HEK293 (cell line): Measurements from ENCODE around the gene SLC9C2.

ENCODE experiments used
- CTCF ChIP-seq: fragments of 450-650 bp; formaldehyde crosslinking; IDR thresholded peaks from 2 replicates; pipeline ENCODE4 v1.5.1; 2016; ENCODE audit warnings: missing biosample characterization, missing genetic modification characterization
- ZNF138 ChIP-seq: fragments of 450-650 bp; formaldehyde crosslinking; IDR thresholded peaks from 2 replicates; pipeline ENCODE4 v1.5.1; 2016; ENCODE audit warnings: missing biosample characterization, missing genetic modification characterization, borderline replicate concordance
- ZNF416 ChIP-seq: fragments of 450-650 bp; formaldehyde crosslinking; IDR thresholded peaks from 2 replicates; pipeline ENCODE4 v1.5.1; 2016; ENCODE audit warnings: missing biosample characterization, missing genetic modification characterization
- ZNF473 ChIP-seq: fragments of 450-650 bp; formaldehyde crosslinking; IDR thresholded peaks from 2 replicates; pipeline ENCODE4 v1.5.1; 2017; ENCODE audit warnings: missing biosample characterization, missing genetic modification characterization
- ZNF48 ChIP-seq: fragments of 450-650 bp; formaldehyde crosslinking; IDR thresholded peaks from 2 replicates; pipeline ENCODE4 v1.5.1; 2016; ENCODE audit warnings: missing biosample characterization, missing genetic modification characterization
- ZNF548 ChIP-seq: fragments of 450-650 bp; formaldehyde crosslinking; IDR thresholded peaks from 2 replicates; pipeline ENCODE4 v1.5.1; 2016; ENCODE audit warnings: missing biosample characterization, missing genetic modification characterization
- ZNF571 ChIP-seq: fragments of 450-650 bp; formaldehyde crosslinking; IDR thresholded peaks from 2 replicates; pipeline ENCODE4 v1.5.0; 2017; ENCODE audit warnings: missing biosample characterization, missing genetic modification characterization
- TF ChIP-seq, protein P1 (sequence below): sonication (generic); formaldehyde crosslinking; IDR thresholded peaks from 2 replicates; pipeline ENCODE4 v1.8.1; 2022; ENCODE audit warnings: mild to moderate bottlenecking, moderate library complexity, missing genetic modification reagents
- TF ChIP-seq, protein P2 (sequence below): IDR thresholded peaks from 2 replicates; pipeline ENCODE4 v1.6.1; 2011; ENCODE audit warnings: mild to moderate bottlenecking, low read depth, low read length, borderline replicate concordance

GRCh38 chr1:173454966-173455524, 147.8 kb downstream of the SLC9C2 start:
- TF ChIP-seq, protein P1, sequence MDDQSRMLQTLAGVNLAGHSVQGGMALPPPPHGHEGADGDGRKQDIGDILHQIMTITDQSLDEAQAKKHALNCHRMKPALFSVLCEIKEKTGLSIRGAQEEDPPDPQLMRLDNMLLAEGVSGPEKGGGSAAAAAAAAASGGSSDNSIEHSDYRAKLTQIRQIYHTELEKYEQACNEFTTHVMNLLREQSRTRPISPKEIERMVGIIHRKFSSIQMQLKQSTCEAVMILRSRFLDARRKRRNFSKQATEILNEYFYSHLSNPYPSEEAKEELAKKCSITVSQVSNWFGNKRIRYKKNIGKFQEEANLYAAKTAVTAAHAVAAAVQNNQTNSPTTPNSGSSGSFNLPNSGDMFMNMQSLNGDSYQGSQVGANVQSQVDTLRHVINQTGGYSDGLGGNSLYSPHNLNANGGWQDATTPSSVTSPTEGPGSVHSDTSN (CRISPR knock-in tag): no peak
- TF ChIP-seq, protein P2, sequence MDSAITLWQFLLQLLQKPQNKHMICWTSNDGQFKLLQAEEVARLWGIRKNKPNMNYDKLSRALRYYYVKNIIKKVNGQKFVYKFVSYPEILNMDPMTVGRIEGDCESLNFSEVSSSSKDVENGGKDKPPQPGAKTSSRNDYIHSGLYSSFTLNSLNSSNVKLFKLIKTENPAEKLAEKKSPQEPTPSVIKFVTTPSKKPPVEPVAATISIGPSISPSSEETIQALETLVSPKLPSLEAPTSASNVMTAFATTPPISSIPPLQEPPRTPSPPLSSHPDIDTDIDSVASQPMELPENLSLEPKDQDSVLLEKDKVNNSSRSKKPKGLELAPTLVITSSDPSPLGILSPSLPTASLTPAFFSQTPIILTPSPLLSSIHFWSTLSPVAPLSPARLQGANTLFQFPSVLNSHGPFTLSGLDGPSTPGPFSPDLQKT: no peak
- TF ChIP-seq CTCF (tag by site-specific recombination): no peak
- no peak for TF ChIP-seq ZNF473
- TF ChIP-seq ZNF548 (tag by site-specific recombination): no peak
- TF ChIP-seq ZNF571 (tag by site-specific recombination): no peak
- no peak for TF ChIP-seq ZNF48
- TF ChIP-seq ZNF416 (tag by site-specific recombination): no peak
- TF ChIP-seq ZNF138: no peak
